DMS 273 treated with DMSO at 0.1 percent for 48 hours (cell line): ENCODE results near the gene LITAFD.

Experiments
- DNase-seq: peaks from one replicate; lab custom pipeline; 2025; lab: John Stamatoyannopoulos, UW

Gene LITAFD

GRCh38 chr16:8920645-8921346 lies 38.6 kb downstream of the LITAFD start:
- DNase-seq: no peak

DNA sequence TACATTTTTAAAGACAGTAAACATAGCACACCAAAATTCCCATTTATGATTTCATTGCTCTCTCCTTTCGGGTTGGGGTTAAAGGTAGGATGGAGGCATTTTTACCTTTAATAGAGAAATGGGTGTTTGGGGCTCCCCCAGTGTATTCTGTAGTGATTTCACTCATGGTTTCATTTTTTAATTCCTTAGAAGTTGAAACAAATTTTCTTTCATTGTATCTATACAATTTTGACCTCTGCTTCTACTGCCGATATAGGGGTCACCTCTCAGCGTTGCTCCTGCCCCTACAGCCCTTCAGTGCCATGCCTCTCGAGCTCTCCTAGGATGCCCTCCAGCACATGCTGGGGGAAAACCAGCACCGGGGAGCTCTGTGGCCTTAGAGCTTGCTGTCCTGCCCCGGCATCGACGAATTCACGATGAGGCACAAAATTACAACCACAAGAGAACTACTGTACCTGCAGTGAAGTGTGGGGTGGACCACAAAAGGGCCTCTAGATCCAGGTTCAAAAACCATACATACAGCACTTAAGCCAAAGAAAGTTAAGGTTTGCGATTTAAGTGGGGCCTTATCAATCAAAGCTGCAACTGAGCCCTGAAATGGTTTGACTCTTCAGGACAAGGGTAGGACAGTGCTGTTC lies 39.3 kb downstream of the LITAFD start:
- no peak for DNase-seq

DNA sequence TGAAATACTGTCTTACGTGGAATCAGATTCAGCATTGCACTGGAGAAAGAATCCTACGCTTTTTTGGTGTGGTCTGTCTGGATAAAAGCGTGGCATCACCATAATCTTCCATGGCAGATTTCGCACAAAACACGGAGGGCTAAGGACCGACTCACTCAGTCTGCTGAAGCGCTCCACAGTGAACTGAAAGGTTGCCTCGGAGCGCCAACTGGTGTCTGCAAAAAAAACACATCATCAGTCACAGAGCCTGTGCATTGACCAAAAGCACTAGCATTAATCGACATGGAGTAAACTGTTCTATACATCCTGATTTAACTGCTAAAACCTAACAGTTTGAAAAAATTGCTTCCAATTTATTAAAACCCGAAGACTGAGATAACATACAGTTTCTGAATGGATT lies 41.0 kb downstream of the LITAFD start:
- no peak for DNase-seq

DNA sequence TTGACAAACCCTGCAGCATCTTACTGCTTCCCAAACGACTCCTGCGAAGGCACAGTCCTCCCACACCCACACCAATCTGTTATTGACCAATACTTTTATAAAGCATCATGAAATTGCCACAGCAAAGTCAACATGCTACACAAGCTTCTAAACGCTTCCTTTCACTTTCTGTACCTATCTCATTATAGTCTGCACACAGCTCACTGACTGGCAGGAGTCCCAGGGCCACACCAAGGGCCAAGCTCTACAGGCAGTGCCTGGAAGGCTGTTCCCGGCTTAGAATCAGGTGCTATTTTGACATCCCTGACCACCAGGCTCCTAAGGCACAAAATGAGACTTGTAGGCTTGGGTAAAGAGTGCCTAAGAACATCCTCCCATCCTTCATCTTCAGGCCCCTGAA lies 42.1 kb downstream of the LITAFD start:
- no peak for DNase-seq

- no peak for DNase-seq
Observed at GRCh38 chr16:8925455-8925854, 43.3 kb downstream of the LITAFD start.

DNA sequence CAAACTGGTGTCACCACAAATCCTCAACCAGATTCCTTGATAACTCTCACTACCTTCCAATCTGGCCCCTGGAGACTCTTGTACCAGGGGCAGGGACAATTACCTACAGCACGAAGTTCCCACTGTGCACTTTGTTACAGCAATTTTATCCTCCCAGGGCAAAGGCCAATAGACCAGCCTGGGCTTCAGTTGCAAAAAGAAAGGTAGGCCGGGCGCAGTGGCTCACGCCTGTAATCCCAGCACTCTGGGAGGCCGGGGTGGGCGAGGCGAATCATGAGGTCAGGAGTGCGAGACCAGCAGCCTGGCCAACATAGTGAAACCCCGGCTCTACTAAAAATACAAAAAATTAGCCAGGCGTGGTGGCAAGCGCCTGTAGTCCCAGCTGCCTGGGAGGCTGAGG lies 44.7 kb downstream of the LITAFD start:
- no peak for DNase-seq

DNA sequence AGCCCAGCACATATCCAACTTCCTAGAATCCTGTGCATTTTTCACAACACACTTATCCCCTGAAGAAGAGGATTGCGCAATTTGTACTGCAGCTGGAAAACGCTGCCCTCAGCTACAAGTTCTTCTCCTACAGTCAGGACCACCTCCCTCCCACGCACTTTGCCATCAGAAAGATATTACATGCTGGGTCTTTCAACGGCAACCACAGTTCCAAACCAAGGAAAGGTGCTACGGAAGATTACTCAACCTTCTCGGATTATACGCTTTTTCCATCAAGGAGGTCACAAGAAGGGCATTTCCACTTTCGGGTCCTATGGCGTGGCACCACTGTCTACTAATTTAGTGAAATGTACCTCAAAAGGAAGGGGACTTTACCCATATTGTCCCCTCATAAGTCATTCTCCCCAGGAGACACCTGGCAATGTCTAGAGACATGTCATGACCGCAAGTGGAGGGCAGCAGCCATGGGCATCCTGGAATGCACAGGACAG lies 46.4 kb downstream of the LITAFD start:
- DNase-seq: no peak

GRCh38 chr16:8929086-8929748 lies 47.1 kb downstream of the LITAFD start:
- DNase-seq: no peak

DNA sequence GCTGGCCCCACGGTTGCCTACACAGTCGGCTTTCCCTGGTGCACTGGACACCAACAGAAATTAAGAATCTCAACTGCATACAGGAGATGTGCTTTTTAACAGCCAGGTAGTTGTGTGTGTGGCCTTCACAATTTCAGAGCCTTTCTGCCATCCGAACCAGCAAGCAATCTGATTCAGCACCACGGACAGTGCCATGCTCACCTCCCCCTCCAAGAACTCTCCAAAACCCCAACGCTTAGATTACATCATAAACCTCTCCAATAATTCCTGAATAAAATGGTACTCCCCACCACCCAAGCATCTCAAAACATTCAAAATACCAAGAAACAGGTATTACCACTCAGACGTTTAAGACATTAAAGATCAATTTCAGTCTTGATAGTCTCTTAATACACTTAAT lies 49.7 kb downstream of the LITAFD start:
- no peak for DNase-seq

- DNase-seq: no peak
Observed at GRCh38 chr16:8934601-8935000, 52.5 kb downstream of the LITAFD start.
